HCT116 (cell line): ENCODE data around the gene NR1D2. TPM values are rescaled to one million over a fixed set of nuclear protein-coding genes. Genes with fewer than 3 reads are reported as not detected.

ENCODE experiments used
- ATAC-seq: fragments of 200-7000 bp; cut with Tn5 transposase; 2 replicates; pipeline ENCODE4 v1.9.1; 2020; ENCODE audit warnings: mild to moderate bottlenecking, moderate library complexity
- BruUV-seq: library from RNA; stranded (reverse); fragments of 400-500 nt; replicated peaks from 2 replicates; lab custom pipeline; 2021; lab: Mats Ljungman, UMichigan
- CTCF ChIA-PET: fragments of 300-600 bp; sonication (Branson Sonifier 250); formaldehyde crosslinking; loops from one replicate; lab custom pipeline; 2021; ENCODE audit warnings: antibody characterized with exemption; lab: Charles Lee
- POLR2A ChIA-PET: fragments of 300-600, 350-600 bp; sonication (Branson Sonifier 250); formaldehyde crosslinking; loops from one replicate; lab custom pipeline; 2021; ENCODE audit warnings: antibody characterized with exemption; lab: Charles Lee
- RAD21 ChIA-PET, 2 experiments: fragments of 300-600 bp; sonication (Branson Sonifier 250); formaldehyde crosslinking; loops; one replicate each; lab custom pipeline; 2023; ENCODE audit warnings: low total read pairs in 2 of 2; ENCODE audit not compliant: uncharacterized antibody in 2 of 2, unreplicated experiment in 2 of 2, low non-redundant PET in 1 of 2; lab: Charles Lee
- DNase-seq: peaks from one replicate; pipeline ENCODE4 v3.0.0-alpha.2; 2010; ENCODE audit warnings: low read depth, low spot score
- H2AFZ ChIP-seq: fragments of 200-600 bp; shearing (Covaris generic), sonication (generic); 2 replicates; pipeline ENCODE4 v1.6.1; 2017; ENCODE audit warnings: low read depth, mixed run types, mixed read lengths, antibody characterized with exemption, low read length; ENCODE audit not compliant: poor library complexity, severe bottlenecking
- H3K27ac ChIP-seq: 2 replicates; pipeline ENCODE4 v1.5.1; 2012; ENCODE audit warnings: low read depth, low read length
- H3K27me3 ChIP-seq: fragments of 200-600 bp; sonication (generic); 2 replicates; pipeline ENCODE4 v1.6.1; 2016; ENCODE audit warnings: mixed run types, low read length, mixed read lengths; ENCODE audit not compliant: insufficient read depth
- H3K36me3 ChIP-seq, 2 experiments: fragments of 200-500 bp in 1 of 2; fragments of 200-600 bp in 1 of 2; sonication (Bioruptor generic) in 1 of 2; sonication (generic) in 1 of 2; 2 replicates each; pipeline versions ENCODE4 v1.5.1 to v1.6.1; 2014 to 2016; ENCODE audit warnings: low read length in 2 of 2, inconsistent platforms in 1 of 2, mixed read lengths in 1 of 2, mixed run types in 1 of 2; ENCODE audit not compliant: insufficient read depth in 2 of 2, control insufficient read depth in 1 of 2
- H3K4me1 ChIP-seq, 2 experiments: fragments of 200-600 bp in 1 of 2; sonication (generic) in 1 of 2; 2 replicates each; pipeline versions ENCODE4 v1.5.1 to v1.6.1; 2012 to 2017; ENCODE audit warnings: low read length in 2 of 2, inconsistent platforms in 1 of 2, mild to moderate bottlenecking in 1 of 2, mixed read lengths in 1 of 2, mixed run types in 1 of 2, moderate library complexity in 1 of 2; ENCODE audit not compliant: insufficient read depth in 2 of 2, control insufficient read depth in 1 of 2
- H3K4me2 ChIP-seq: fragments of 200-600 bp; sonication (generic); 2 replicates; pipeline ENCODE4 v1.6.1; 2017; ENCODE audit warnings: mixed run types, low read length, mixed read lengths
- H3K4me3 ChIP-seq, 2 experiments: fragments of 200-600 bp in 1 of 2; sonication (generic) in 1 of 2; replicated peaks in 1 of 2; 2 replicates each; pipeline ENCODE4 v1.5.1; 2011 to 2016; ENCODE audit warnings: low read length in 2 of 2, control low read depth in 1 of 2, low read depth in 1 of 2, mild to moderate bottlenecking in 1 of 2, mixed read lengths in 1 of 2, mixed run types in 1 of 2
- H3K79me2 ChIP-seq: fragments of 200-600 bp; sonication (generic); 2 replicates; pipeline ENCODE4 v1.6.1; 2017; ENCODE audit warnings: mild to moderate bottlenecking, mixed run types, low read length, moderate library complexity, mixed read lengths; ENCODE audit not compliant: insufficient read depth
- H3K9ac ChIP-seq: fragments of 200-600 bp; sonication (generic); 2 replicates; pipeline ENCODE4 v1.6.1; 2016; ENCODE audit warnings: low read length, mixed read lengths
- H3K9me2 ChIP-seq: fragments of 200-600 bp; sonication (generic), shearing (Covaris generic); 2 replicates; pipeline ENCODE4 v1.6.1; 2017; ENCODE audit warnings: mixed run types, mild to moderate bottlenecking, moderate library complexity; ENCODE audit not compliant: insufficient read depth
- H3K9me3 ChIP-seq, 2 experiments: fragments of 200-500 bp in 1 of 2; fragments of 200-600 bp in 1 of 2; sonication (Bioruptor generic) in 1 of 2; sonication (generic) in 1 of 2; 2 replicates each; pipeline ENCODE4 v1.6.1; 2014 to 2017; ENCODE audit warnings: low read length in 2 of 2, mixed read lengths in 2 of 2, inconsistent platforms in 1 of 2, low read depth in 1 of 2, mild to moderate bottlenecking in 1 of 2, mixed run types in 1 of 2, moderate library complexity in 1 of 2; ENCODE audit not compliant: control insufficient read depth in 1 of 2, insufficient read depth in 1 of 2
- H4K20me1 ChIP-seq: fragments of 200-600 bp; sonication (generic), shearing (Covaris generic); 2 replicates; pipeline ENCODE4 v1.6.1; 2017; ENCODE audit warnings: mixed run types, mild to moderate bottlenecking, moderate library complexity; ENCODE audit not compliant: insufficient read depth
- CBX3 ChIP-seq: IDR thresholded peaks from 2 replicates; pipeline ENCODE4 v1.6.1; 2012; ENCODE audit warnings: low read depth
- ELF1 ChIP-seq: IDR thresholded peaks from 2 replicates; pipeline ENCODE4 v1.6.1; 2012; ENCODE audit warnings: low read depth, borderline replicate concordance
- JUND ChIP-seq: IDR thresholded peaks from 2 replicates; pipeline ENCODE4 v1.6.1; 2012
- SIN3A ChIP-seq: IDR thresholded peaks from 2 replicates; pipeline ENCODE4 v1.6.1; 2012; ENCODE audit warnings: low read depth
- SP1 ChIP-seq: IDR thresholded peaks from 2 replicates; pipeline ENCODE4 v1.6.1; 2012; ENCODE audit warnings: low read depth
- SRF ChIP-seq: IDR thresholded peaks from 2 replicates; pipeline ENCODE4 v1.6.1; 2012; ENCODE audit warnings: low read depth
- TCF7L2 ChIP-seq: IDR thresholded peaks from 2 replicates; pipeline ENCODE4 v1.7.0; 2011; ENCODE audit warnings: borderline replicate concordance, inconsistent platforms; ENCODE audit not compliant: insufficient read depth, insufficient read length; ENCODE audit errors: extremely low read depth
- ZNF274 ChIP-seq: fragments of 200-500 bp; sonication (Bioruptor generic); IDR thresholded peaks from 2 replicates; pipeline ENCODE4 v1.6.1; 2014; ENCODE audit warnings: mild to moderate bottlenecking, low read depth, low read length, inconsistent platforms
- intact Hi-C: fragments of 100-400 bp; cut with micrococcal nuclease; formaldehyde crosslinking; loops from 2 replicates; pipeline ENCODE4 v1.10.0; 2022
- total RNA-seq: library from RNA; stranded (reverse); gene quantifications from one replicate; pipeline ENCODE4 v1.2.1, GENCODE V29; 2021; ENCODE audit not compliant: unreplicated experiment
- TF ChIP-seq, protein P1 (sequence below): IDR thresholded peaks from 2 replicates; pipeline ENCODE4 v1.6.1; 2012; ENCODE audit warnings: low read depth
- TF ChIP-seq, protein P2 (sequence below): IDR thresholded peaks from 2 replicates; pipeline ENCODE4 v1.6.1; 2012
- TF ChIP-seq, protein P3 (sequence below): IDR thresholded peaks from 2 replicates; pipeline ENCODE4 v1.6.1; 2012
- TF ChIP-seq, protein P4 (sequence below): IDR thresholded peaks from 2 replicates; pipeline ENCODE4 v1.6.1; 2011; ENCODE audit warnings: mild to moderate bottlenecking, low read length, moderate library complexity; ENCODE audit not compliant: insufficient replicate concordance; ENCODE audit errors: extremely low read depth

NR1D2 gene
- total RNA-seq, 1 experiment from 2014 or later, result 60.9 TPM

- Histone ChIP-seq H3K27ac (no peak overlapping the region), H3K9me3 (no peaks in the 10 kb centered on the region), H3K9me2 (no peaks in the 10 kb centered on the region), H3K4me3 (no peak overlapping the region), H3K4me1 (no peaks in the 10 kb centered on the region), H4K20me1 (no peaks in the 10 kb centered on the region), H3K79me2 (no peaks in the 10 kb centered on the region), H3K36me3 (no peaks in the 10 kb centered on the region), H3K27me3 (no peaks in the 10 kb centered on the region), H3K9ac (no peak overlapping the region), H2AFZ (no peak overlapping the region), H3K4me2 (no peak overlapping the region)
- no peak for ATAC-seq
- DNase-seq, result no peak
- BruUV-seq, result no TSS peak
- ChIA-PET CTCF (no interaction called here), POLR2A (no interaction called here), RAD21 (no interaction called here)
- intact Hi-C loops, result no loop called here
- TF ChIP-seq, protein P1, sequence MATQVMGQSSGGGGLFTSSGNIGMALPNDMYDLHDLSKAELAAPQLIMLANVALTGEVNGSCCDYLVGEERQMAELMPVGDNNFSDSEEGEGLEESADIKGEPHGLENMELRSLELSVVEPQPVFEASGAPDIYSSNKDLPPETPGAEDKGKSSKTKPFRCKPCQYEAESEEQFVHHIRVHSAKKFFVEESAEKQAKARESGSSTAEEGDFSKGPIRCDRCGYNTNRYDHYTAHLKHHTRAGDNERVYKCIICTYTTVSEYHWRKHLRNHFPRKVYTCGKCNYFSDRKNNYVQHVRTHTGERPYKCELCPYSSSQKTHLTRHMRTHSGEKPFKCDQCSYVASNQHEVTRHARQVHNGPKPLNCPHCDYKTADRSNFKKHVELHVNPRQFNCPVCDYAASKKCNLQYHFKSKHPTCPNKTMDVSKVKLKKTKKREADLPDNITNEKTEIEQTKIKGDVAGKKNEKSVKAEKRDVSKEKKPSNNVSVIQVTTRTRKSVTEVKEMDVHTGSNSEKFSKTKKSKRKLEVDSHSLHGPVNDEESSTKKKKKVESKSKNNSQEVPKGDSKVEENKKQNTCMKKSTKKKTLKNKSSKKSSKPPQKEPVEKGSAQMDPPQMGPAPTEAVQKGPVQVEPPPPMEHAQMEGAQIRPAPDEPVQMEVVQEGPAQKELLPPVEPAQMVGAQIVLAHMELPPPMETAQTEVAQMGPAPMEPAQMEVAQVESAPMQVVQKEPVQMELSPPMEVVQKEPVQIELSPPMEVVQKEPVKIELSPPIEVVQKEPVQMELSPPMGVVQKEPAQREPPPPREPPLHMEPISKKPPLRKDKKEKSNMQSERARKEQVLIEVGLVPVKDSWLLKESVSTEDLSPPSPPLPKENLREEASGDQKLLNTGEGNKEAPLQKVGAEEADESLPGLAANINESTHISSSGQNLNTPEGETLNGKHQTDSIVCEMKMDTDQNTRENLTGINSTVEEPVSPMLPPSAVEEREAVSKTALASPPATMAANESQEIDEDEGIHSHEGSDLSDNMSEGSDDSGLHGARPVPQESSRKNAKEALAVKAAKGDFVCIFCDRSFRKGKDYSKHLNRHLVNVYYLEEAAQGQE, result no peak
- TF ChIP-seq TCF7L2 (no peak), JUND (no peak), SIN3A (no peak), SP1 (no peak), CBX3 (no peak), SRF (no peak), ZNF274 (no peak), ELF1 (no peak)
- TF ChIP-seq, protein P2, sequence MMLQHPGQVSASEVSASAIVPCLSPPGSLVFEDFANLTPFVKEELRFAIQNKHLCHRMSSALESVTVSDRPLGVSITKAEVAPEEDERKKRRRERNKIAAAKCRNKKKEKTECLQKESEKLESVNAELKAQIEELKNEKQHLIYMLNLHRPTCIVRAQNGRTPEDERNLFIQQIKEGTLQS, result no peak
- TF ChIP-seq, protein P3, sequence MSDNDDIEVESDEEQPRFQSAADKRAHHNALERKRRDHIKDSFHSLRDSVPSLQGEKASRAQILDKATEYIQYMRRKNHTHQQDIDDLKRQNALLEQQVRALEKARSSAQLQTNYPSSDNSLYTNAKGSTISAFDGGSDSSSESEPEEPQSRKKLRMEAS, result no peak
- TF ChIP-seq, protein P4, sequence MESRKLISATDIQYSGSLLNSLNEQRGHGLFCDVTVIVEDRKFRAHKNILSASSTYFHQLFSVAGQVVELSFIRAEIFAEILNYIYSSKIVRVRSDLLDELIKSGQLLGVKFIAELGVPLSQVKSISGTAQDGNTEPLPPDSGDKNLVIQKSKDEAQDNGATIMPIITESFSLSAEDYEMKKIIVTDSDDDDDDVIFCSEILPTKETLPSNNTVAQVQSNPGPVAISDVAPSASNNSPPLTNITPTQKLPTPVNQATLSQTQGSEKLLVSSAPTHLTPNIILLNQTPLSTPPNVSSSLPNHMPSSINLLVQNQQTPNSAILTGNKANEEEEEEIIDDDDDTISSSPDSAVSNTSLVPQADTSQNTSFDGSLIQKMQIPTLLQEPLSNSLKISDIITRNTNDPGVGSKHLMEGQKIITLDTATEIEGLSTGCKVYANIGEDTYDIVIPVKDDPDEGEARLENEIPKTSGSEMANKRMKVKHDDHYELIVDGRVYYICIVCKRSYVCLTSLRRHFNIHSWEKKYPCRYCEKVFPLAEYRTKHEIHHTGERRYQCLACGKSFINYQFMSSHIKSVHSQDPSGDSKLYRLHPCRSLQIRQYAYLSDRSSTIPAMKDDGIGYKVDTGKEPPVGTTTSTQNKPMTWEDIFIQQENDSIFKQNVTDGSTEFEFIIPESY, result no peak
Measured at GRCh38 chr3:23994244-23994569, 49.1 kb downstream of the NR1D2 start.
